ENCODE measurements around the gene ATP4A.

- no peak for TF ChIP-seq CTCF (IDR thresholded peaks at IDR 0.05)
- TF ChIP-seq ZFX (IDR thresholded peaks at IDR 0.05; ENCODE audit: borderline replicate concordance) = no peak
Observed at GRCh38 chr19:35539850-35540249, 23.6 kb downstream of the ATP4A start.
